ENCODE results near the gene PCDHA11.

DNA sequence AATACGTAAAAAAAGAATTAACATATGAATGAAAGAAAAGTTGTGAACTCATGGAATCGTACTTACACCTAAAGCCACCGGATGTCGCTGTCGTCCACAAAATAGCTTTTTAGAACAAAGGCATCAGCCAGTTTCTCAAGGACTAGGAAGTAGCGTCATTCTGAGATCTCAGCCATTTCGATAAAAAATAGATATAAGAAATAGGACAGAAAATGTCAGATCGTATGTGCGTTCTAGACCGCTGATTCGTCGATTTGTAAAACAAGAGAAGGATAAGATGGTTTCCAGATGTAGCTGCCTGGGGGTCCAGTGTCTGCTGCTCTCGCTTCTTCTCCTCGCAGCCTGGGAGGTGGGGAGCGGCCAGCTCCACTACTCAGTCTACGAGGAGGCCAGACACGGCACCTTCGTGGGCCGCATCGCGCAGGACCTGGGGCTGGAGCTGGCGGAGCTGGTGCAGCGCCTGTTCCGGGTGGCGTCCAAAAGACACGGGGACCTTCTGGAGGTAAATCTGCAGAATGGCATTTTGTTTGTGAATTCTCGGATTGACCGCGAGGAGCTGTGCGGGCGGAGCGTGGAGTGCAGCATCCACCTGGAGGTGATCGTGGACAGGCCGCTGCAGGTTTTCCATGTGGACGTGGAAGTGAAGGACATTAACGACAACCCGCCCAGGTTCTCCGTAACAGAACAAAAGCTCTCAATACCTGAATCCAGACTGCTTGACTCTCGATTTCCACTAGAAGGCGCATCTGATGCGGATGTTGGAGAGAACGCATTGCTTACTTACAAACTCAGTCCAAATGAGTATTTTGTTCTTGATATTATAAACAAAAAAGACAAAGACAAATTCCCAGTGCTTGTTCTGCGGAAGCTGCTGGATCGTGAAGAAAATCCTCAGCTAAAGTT, 12.7 kb upstream of the PCDHA11 start, which contains the start of gene PCDHA10:
- TF ChIP-seq, protein P1, sequence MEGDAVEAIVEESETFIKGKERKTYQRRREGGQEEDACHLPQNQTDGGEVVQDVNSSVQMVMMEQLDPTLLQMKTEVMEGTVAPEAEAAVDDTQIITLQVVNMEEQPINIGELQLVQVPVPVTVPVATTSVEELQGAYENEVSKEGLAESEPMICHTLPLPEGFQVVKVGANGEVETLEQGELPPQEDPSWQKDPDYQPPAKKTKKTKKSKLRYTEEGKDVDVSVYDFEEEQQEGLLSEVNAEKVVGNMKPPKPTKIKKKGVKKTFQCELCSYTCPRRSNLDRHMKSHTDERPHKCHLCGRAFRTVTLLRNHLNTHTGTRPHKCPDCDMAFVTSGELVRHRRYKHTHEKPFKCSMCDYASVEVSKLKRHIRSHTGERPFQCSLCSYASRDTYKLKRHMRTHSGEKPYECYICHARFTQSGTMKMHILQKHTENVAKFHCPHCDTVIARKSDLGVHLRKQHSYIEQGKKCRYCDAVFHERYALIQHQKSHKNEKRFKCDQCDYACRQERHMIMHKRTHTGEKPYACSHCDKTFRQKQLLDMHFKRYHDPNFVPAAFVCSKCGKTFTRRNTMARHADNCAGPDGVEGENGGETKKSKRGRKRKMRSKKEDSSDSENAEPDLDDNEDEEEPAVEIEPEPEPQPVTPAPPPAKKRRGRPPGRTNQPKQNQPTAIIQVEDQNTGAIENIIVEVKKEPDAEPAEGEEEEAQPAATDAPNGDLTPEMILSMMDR (conservative IDR thresholded peaks at IDR 0.05 in 1 of 2, IDR thresholded peaks at IDR 0.05 in 1 of 2; ENCODE audit: extremely low read depth in 1 of 2, insufficient read depth in 1 of 2, low read depth in 1 of 2, low read length in 2 of 2): no peak
- no peak for TF ChIP-seq EZH2 (IDR thresholded peaks at IDR 0.05; ENCODE audit: borderline replicate concordance, low read length)

All from mammary epithelial cell (primary cell).